Lung (tissue), 12 donors: ENCODE results near the gene DOCK4. TPM values are rescaled to one million over a fixed set of nuclear protein-coding genes. Genes with fewer than 3 reads are reported as not detected.

Source experiments
- ATAC-seq: fragments of 200-7000 bp; cut with Tn5 transposase; one replicate; pipeline ENCODE4 v1.9.1; 2020; ENCODE audit warnings: moderate number of reproducible peaks; ENCODE audit not compliant: insufficient read depth, low FRiP score
- DNase-seq, 3 donors: peaks; one replicate each; pipeline ENCODE4 v3.0.0-alpha.2; 2013 to 2017
- H3K27ac ChIP-seq, 2 donors: one replicate each; pipeline ENCODE4 v1.5.1; 2013; ENCODE audit warnings: mild to moderate bottlenecking in 2 of 2, moderate library complexity in 2 of 2, control low read depth in 1 of 2, inconsistent platforms in 1 of 2, low read depth in 1 of 2, low read length in 1 of 2
- H3K27me3 ChIP-seq, 3 donors: one replicate each; pipeline ENCODE4 v1.5.1; 2013; ENCODE audit warnings: low read length in 2 of 3; ENCODE audit not compliant: control insufficient read depth in 3 of 3, insufficient read depth in 3 of 3
- H3K36me3 ChIP-seq, 4 donors: one replicate each; pipeline ENCODE4 v1.5.1; 2013; ENCODE audit warnings: low read length in 4 of 4, mild to moderate bottlenecking in 1 of 4, moderate library complexity in 1 of 4; ENCODE audit not compliant: control insufficient read depth in 4 of 4, insufficient read depth in 4 of 4
- H3K4me1 ChIP-seq, 5 donors: one replicate each; pipeline ENCODE4 v1.5.1; 2013; ENCODE audit warnings: low read length in 5 of 5, mild to moderate bottlenecking in 2 of 5, moderate library complexity in 1 of 5; ENCODE audit not compliant: control insufficient read depth in 5 of 5, insufficient read depth in 5 of 5
- H3K4me3 ChIP-seq: one replicate; pipeline ENCODE4 v1.5.1; 2013; ENCODE audit warnings: mild to moderate bottlenecking, control low read depth, moderate library complexity
- H3K9ac ChIP-seq, 2 donors: one replicate each; pipeline ENCODE4 v1.5.1; 2013; ENCODE audit warnings: low read length in 2 of 2, control low read depth in 1 of 2; ENCODE audit not compliant: insufficient read depth in 1 of 2
- H3K9me3 ChIP-seq, 4 donors: one replicate each; pipeline ENCODE4 v1.5.1; 2013; ENCODE audit warnings: low read length in 3 of 4, mild to moderate bottlenecking in 1 of 4, moderate library complexity in 1 of 4; ENCODE audit not compliant: control insufficient read depth in 4 of 4, insufficient read depth in 3 of 4
- WGBS, 2 donors: extraction: QIAGEN DNeasy Blood & Tissue Kit; methylation state at CpG; one replicate each; pipeline ENCODE4 v1.1.7; 2013; 5-methylcytosine and 5-hydroxymethylcytosine counted together
- polyA plus RNA-seq, 2 donors: library from polyadenylated mRNA; stranded (reverse); fragments of 200-250 nt; gene quantifications; one replicate each; pipeline ENCODE4 v1.2.1, GENCODE V29; 2013
- total RNA-seq, 2 donors: library from RNA; depleted of rRNA in 1 of 2; stranded (reverse); fragments of >200 nt in 1 of 2; gene quantifications; one replicate each; pipeline ENCODE4 v1.2.1, GENCODE V29; 2014 to 2021
- TF ChIP-seq, protein P1 (sequence below): IDR thresholded peaks from 2 replicates; pipeline ENCODE4 v1.5.1; 2012; ENCODE audit warnings: mild to moderate bottlenecking; ENCODE audit errors: control extremely low read depth, extremely low read depth
- donor health status: control.
- donor health status: control.
- donor health status: Bipolar disorder and iron deficiency.
- donor health status: healthy.
- donor health status: DM: yes; HTN: yes; CAD: no.

The DOCK4 gene
- total and polyA plus RNA-seq, 4 donors: 18.7 to 163 (median 40.3) TPM

- H3K27ac ChIP-seq: no peak overlapping the region
- WGBS, 2 donors: 88 to 92% methylated on average over 2 of the region's 2 CpGs
- H3K27me3 ChIP-seq: no peaks in the 10 kb centered on the region
- no peaks in the 10 kb centered on the region for H3K36me3 ChIP-seq
- no peak overlapping the region for H3K9ac ChIP-seq
- TF ChIP-seq, protein P1, sequence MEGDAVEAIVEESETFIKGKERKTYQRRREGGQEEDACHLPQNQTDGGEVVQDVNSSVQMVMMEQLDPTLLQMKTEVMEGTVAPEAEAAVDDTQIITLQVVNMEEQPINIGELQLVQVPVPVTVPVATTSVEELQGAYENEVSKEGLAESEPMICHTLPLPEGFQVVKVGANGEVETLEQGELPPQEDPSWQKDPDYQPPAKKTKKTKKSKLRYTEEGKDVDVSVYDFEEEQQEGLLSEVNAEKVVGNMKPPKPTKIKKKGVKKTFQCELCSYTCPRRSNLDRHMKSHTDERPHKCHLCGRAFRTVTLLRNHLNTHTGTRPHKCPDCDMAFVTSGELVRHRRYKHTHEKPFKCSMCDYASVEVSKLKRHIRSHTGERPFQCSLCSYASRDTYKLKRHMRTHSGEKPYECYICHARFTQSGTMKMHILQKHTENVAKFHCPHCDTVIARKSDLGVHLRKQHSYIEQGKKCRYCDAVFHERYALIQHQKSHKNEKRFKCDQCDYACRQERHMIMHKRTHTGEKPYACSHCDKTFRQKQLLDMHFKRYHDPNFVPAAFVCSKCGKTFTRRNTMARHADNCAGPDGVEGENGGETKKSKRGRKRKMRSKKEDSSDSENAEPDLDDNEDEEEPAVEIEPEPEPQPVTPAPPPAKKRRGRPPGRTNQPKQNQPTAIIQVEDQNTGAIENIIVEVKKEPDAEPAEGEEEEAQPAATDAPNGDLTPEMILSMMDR: no peak
- no peak for ATAC-seq
- peak in 2 of 3 donors; percentile 23 to 62 for DNase-seq
- no peaks in the 10 kb centered on the region for H3K9me3 ChIP-seq
- no peak overlapping the region for H3K4me3 ChIP-seq
- H3K4me1 ChIP-seq: peaks cover 5 to 29% (median 11%) of the 10 kb centered on the region in 5 donors
Measured at GRCh38 chr7:112147793-112148361, 58.3 kb downstream of the DOCK4 start.

GRCh38 chr7:112145206-112145605 lies 61.0 kb downstream of the DOCK4 start:
- no peaks in the 10 kb centered on the region for H3K27me3 ChIP-seq
- no peaks in the 10 kb centered on the region for H3K36me3 ChIP-seq
- ATAC-seq (no peak), DNase-seq (no peak)
- peaks cover 5 to 29% (median 13%) of the 10 kb centered on the region in 5 donors for H3K4me1 ChIP-seq
- H3K9ac ChIP-seq: no peak overlapping the region
- no peaks in the 10 kb centered on the region for H3K9me3 ChIP-seq
- 84 to 95% methylated on average over 5 of the region's 5 CpGs for WGBS, 2 donors
- H3K27ac ChIP-seq: no peak overlapping the region
- H3K4me3 ChIP-seq: no peak overlapping the region
- TF ChIP-seq, protein P1: no peak

DNA sequence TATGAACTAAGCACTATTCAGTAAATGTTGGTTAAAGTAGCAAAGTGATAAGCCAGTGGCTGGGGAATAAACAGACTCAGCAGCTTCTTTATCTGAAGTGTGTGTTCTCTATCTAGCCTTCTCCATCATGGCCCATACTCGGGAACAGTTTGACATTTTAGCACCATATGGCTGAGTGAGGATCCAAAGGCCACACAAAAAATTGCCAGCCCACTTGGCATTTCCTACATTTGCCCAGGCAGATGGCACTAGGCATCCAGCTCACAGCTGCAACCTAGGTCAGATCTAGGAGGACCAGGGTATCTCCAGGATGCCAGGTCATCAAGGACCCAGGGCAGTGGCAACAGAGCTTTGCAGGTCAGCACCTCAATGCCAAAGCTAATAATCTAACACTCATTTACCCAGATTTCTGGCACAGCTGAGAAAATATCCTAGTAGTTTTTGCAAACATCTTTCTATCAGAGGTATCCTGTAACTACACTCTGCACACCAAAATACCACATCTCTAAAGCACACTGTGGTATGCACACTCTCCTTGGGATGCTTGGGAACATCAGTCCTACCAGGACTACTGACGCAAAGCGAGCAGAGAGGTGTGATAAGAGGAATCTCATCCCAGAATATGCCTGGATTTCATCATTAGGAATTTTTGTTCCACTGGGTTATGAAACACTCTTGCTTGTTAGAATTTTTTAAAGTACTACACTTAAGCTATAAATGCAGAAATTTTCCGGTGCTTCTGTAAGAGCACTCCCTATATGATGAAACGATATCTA lies 61.7 kb downstream of the DOCK4 start:
- Histone ChIP-seq H3K9ac (no peak overlapping the region), H3K27ac (peak overlapping the region in 1 of 2 donors; percentile 21), H3K4me1 (peaks cover 5 to 29% (median 13%) of the 10 kb centered on the region in 5 donors), H3K9me3 (no peaks in the 10 kb centered on the region), H3K36me3 (no peaks in the 10 kb centered on the region), H3K27me3 (no peaks in the 10 kb centered on the region), H3K4me3 (no peak overlapping the region)
- ATAC-seq (no peak), DNase-seq (no peak)
- 71 to 79% methylated on average over 5 of the region's 5 CpGs for WGBS, 2 donors
- TF ChIP-seq, protein P1: no peak
